Liver (tissue), 9 donors: ENCODE measurements around the gene DNM3. TPM values are rescaled to one million over a fixed set of nuclear protein-coding genes. Genes with fewer than 3 reads are reported as not detected.

ENCODE experiments used
- DNase-seq: peaks from one replicate; pipeline ENCODE4 v3.0.0-alpha.2; 2017; ENCODE audit warnings: low spot score
- H3K27ac ChIP-seq, 2 donors: one replicate each; pipeline ENCODE4 v1.7.0; 2013; ENCODE audit warnings: inconsistent platforms in 2 of 2, low read length in 2 of 2, control low read depth in 1 of 2, low read depth in 1 of 2, mild to moderate bottlenecking in 1 of 2
- H3K27me3 ChIP-seq, 4 donors: one replicate each; pipeline versions ENCODE4 v1.6.1 to v1.7.0; 2013; ENCODE audit warnings: low read length in 3 of 4, inconsistent platforms in 1 of 4, mild to moderate bottlenecking in 1 of 4, moderate library complexity in 1 of 4; ENCODE audit not compliant: control insufficient read depth in 4 of 4, insufficient read depth in 4 of 4
- H3K36me3 ChIP-seq, 4 donors: one replicate each; pipeline versions ENCODE4 v1.6.1 to v1.7.0; 2013; ENCODE audit warnings: low read length in 3 of 4, mild to moderate bottlenecking in 3 of 4, low read depth in 1 of 4, moderate library complexity in 1 of 4; ENCODE audit not compliant: control insufficient read depth in 4 of 4, insufficient read depth in 3 of 4
- H3K4me1 ChIP-seq, 4 donors: one replicate each; pipeline versions ENCODE4 v1.6.1 to v1.7.0; 2013; ENCODE audit warnings: low read length in 3 of 4, mild to moderate bottlenecking in 3 of 4, moderate library complexity in 1 of 4; ENCODE audit not compliant: control insufficient read depth in 4 of 4, insufficient read depth in 4 of 4
- H3K4me3 ChIP-seq, 3 donors: one replicate each; pipeline versions ENCODE4 v1.6.1 to v1.7.0; 2013; ENCODE audit warnings: low read length in 3 of 3, control low read depth in 1 of 3, low read depth in 1 of 3, mild to moderate bottlenecking in 1 of 3
- H3K9ac ChIP-seq, 2 donors: one replicate each; pipeline ENCODE4 v1.7.0; 2013; ENCODE audit warnings: low read length in 2 of 2, mild to moderate bottlenecking in 2 of 2, moderate library complexity in 2 of 2, control low read depth in 1 of 2, low read depth in 1 of 2
- H3K9me3 ChIP-seq, 4 donors: one replicate each; pipeline versions ENCODE4 v1.6.1 to v1.7.0; 2013; ENCODE audit warnings: low read length in 3 of 4; ENCODE audit not compliant: control insufficient read depth in 4 of 4
- EGR1 ChIP-seq, 2 donors: IDR thresholded peaks; 2 replicates each; pipeline ENCODE4 v1.6.1; 2016 to 2018; ENCODE audit warnings: antibody characterized with exemption in 2 of 2, low read depth in 2 of 2
- FOXA1 ChIP-seq: IDR thresholded peaks from 2 replicates; pipeline ENCODE4 v1.6.1; 2016; ENCODE audit warnings: antibody characterized with exemption
- FOXA2 ChIP-seq: IDR thresholded peaks from 2 replicates; pipeline ENCODE4 v1.6.1; 2016; ENCODE audit warnings: antibody characterized with exemption
- GABPA ChIP-seq, 2 donors: IDR thresholded peaks in 1 of 2; conservative IDR thresholded peaks in 1 of 2; 2 replicates each; pipeline ENCODE4 v1.6.1; 2016; ENCODE audit warnings: antibody characterized with exemption in 2 of 2, mild to moderate bottlenecking in 1 of 2, moderate library complexity in 1 of 2
- HNF4A ChIP-seq, 2 donors: conservative IDR thresholded peaks; 2 replicates each; pipeline ENCODE4 v1.6.1; 2016; ENCODE audit warnings: antibody characterized with exemption in 2 of 2, mild to moderate bottlenecking in 2 of 2
- HNF4G ChIP-seq: IDR thresholded peaks from 2 replicates; pipeline ENCODE4 v1.6.1; 2016; ENCODE audit warnings: antibody characterized with exemption
- JUND ChIP-seq, 2 donors: IDR thresholded peaks; 2 replicates each; pipeline ENCODE4 v1.6.1; 2016; ENCODE audit warnings: antibody characterized with exemption in 2 of 2
- NR2F2 ChIP-seq: IDR thresholded peaks from 2 replicates; pipeline ENCODE4 v1.6.1; 2016; ENCODE audit warnings: antibody characterized with exemption
- RAD21 ChIP-seq, 2 donors: IDR thresholded peaks; 2 replicates each; pipeline ENCODE4 v1.6.1; 2016; ENCODE audit warnings: antibody characterized with exemption in 2 of 2, mild to moderate bottlenecking in 2 of 2
- RXRA ChIP-seq, 2 donors: IDR thresholded peaks; 2 replicates each; pipeline ENCODE4 v1.6.1; 2017 to 2018; ENCODE audit warnings: antibody characterized with exemption in 2 of 2, mild to moderate bottlenecking in 1 of 2
- SP1 ChIP-seq: IDR thresholded peaks from 2 replicates; pipeline ENCODE4 v1.6.1; 2018; ENCODE audit warnings: antibody characterized with exemption, mild to moderate bottlenecking
- YY1 ChIP-seq: IDR thresholded peaks from 2 replicates; pipeline ENCODE4 v1.6.1; 2016; ENCODE audit warnings: antibody characterized with exemption, mild to moderate bottlenecking
- WGBS: extraction: QIAGEN DNeasy Blood & Tissue Kit; methylation state at CpG from one replicate; pipeline ENCODE4 v1.1.7; 2013; 5-methylcytosine and 5-hydroxymethylcytosine counted together
- polyA plus RNA-seq, 2 donors: library from polyadenylated mRNA; stranded (reverse) in 1 of 2; unstranded in 1 of 2; fragments of 200-250 nt in 1 of 2; fragments of >200 nt in 1 of 2; fragmentation: Nextera tagmentation in 1 of 2; extraction: Ambion mirVana in 1 of 2; gene quantifications; one replicate each; pipeline versions ENCODE4 v1.2.1 to v1.2.3, GENCODE V29; 2013 to 2015
- total RNA-seq, 2 donors: library from RNA; depleted of rRNA; stranded (reverse); fragments of >200 nt; gene quantifications; one replicate each; pipeline ENCODE4 v1.2.3, GENCODE V29; 2014
- TF ChIP-seq, protein P1 (sequence below): IDR thresholded peaks from 2 replicates; pipeline ENCODE4 v1.6.1; 2016; ENCODE audit warnings: antibody characterized with exemption, mild to moderate bottlenecking
- TF ChIP-seq, protein P2 (sequence below): IDR thresholded peaks from 2 replicates; pipeline ENCODE4 v1.6.1; 2016; ENCODE audit warnings: antibody characterized with exemption
- TF ChIP-seq, protein P3 (sequence below): IDR thresholded peaks from 2 replicates; pipeline ENCODE4 v1.6.1; 2016; ENCODE audit warnings: antibody characterized with exemption
- donor health status: healthy.
- donor health status: healthy.
- donor health status: healthy.
- donor health status: healthy.
- donor health status: healthy.

The DNM3 gene
- total and polyA plus RNA-seq, 4 donors, result 0.08 to 3.2 (median 1.0) TPM

DNA sequence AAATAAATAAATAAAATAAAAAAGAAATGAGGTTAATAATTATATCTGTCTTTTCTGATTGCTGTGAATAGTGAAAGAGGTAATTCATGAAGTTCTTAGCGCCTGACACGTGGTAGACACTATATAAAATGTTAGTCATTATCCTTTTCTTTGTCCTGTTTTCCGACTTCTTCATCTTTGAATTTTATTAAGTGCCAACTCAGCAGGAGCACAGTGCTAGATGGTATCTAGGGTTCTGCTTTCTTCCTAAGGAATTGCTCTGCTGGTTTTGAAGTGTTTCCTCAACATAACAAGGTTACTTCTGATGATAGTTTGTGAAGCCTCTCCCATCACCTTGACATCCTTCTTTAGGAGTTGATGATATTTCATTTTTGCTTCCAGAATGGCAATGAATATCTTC lies 227.0 kb downstream of the DNM3 start:
- TF ChIP-seq FOXA2 (no peak), JUND (IDR thresholded peaks at IDR 0.05) (no peak), HNF4G (no peak), NR2F2 (no peak), RXRA (IDR thresholded peaks at IDR 0.05) (no peak)
- TF ChIP-seq, protein P1, sequence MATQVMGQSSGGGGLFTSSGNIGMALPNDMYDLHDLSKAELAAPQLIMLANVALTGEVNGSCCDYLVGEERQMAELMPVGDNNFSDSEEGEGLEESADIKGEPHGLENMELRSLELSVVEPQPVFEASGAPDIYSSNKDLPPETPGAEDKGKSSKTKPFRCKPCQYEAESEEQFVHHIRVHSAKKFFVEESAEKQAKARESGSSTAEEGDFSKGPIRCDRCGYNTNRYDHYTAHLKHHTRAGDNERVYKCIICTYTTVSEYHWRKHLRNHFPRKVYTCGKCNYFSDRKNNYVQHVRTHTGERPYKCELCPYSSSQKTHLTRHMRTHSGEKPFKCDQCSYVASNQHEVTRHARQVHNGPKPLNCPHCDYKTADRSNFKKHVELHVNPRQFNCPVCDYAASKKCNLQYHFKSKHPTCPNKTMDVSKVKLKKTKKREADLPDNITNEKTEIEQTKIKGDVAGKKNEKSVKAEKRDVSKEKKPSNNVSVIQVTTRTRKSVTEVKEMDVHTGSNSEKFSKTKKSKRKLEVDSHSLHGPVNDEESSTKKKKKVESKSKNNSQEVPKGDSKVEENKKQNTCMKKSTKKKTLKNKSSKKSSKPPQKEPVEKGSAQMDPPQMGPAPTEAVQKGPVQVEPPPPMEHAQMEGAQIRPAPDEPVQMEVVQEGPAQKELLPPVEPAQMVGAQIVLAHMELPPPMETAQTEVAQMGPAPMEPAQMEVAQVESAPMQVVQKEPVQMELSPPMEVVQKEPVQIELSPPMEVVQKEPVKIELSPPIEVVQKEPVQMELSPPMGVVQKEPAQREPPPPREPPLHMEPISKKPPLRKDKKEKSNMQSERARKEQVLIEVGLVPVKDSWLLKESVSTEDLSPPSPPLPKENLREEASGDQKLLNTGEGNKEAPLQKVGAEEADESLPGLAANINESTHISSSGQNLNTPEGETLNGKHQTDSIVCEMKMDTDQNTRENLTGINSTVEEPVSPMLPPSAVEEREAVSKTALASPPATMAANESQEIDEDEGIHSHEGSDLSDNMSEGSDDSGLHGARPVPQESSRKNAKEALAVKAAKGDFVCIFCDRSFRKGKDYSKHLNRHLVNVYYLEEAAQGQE, result no peak
- DNase-seq, result no peak
- Histone ChIP-seq H3K27ac (no peak overlapping the region), H3K4me3 (no peak overlapping the region), H3K36me3 (no peaks in the 10 kb centered on the region), H3K4me1 (no peaks in the 10 kb centered on the region), H3K27me3 (no peaks in the 10 kb centered on the region), H3K9me3 (no peaks in the 10 kb centered on the region), H3K9ac (no peak overlapping the region)
- 89% methylated on average over 3 of the region's 3 CpGs for WGBS

DNA sequence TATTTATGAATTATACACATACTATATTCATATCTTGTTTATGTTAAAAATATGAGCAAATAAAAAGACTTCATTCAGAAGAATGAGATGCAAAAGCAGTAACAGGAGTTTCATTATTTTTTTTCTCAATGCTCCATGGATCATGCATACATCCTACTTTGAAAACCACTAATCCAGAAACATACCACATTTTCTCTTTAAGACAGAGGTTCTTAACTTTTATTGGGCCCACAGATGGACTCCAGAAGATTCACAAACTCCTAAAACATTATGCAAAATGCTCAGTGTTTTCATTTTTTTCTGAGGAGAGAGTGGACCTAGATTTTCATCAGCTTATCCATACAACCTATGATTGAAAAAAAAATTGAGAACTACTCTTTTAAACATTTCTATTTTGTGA lies 227.8 kb downstream of the DNM3 start:
- TF ChIP-seq JUND (IDR thresholded peaks at IDR 0.05) (no peak), SP1 (no peak), FOXA1 (no peak), YY1 (no peak), RAD21 (IDR thresholded peaks at IDR 0.05) (no peak), HNF4A (conservative IDR thresholded peaks at IDR 0.05) (no peak)
- no peak for DNase-seq
- Histone ChIP-seq H3K27ac (no peak overlapping the region), H3K9me3 (no peaks in the 10 kb centered on the region), H3K27me3 (no peaks in the 10 kb centered on the region), H3K4me3 (no peak overlapping the region), H3K36me3 (no peaks in the 10 kb centered on the region), H3K9ac (no peak overlapping the region), H3K4me1 (no peaks in the 10 kb centered on the region)

DNA sequence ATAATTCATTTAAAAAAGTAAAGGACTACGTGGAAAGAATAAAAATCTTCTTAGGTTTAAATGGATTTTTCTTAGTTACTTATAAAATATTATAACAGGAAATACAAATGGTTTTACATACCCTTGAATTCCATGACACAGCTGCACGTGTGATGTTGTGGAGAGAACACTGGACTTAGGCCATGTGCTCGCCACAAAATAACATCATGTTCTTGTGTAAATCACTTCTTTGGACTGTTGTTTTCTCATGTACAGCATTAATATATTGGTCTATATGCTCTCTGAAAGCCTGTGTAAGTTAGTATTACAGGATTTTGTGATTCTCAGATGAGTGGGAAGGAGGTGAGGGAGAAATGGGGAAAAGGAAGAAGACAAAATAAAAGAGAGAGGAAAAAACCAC lies 228.2 kb downstream of the DNM3 start:
- no peaks in the 10 kb centered on the region for H3K4me1 ChIP-seq
- H3K27ac ChIP-seq, result no peak overlapping the region
- TF ChIP-seq, protein P2, sequence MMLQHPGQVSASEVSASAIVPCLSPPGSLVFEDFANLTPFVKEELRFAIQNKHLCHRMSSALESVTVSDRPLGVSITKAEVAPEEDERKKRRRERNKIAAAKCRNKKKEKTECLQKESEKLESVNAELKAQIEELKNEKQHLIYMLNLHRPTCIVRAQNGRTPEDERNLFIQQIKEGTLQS, result no peak
- TF ChIP-seq RXRA (IDR thresholded peaks at IDR 0.05), result no peak
- TF ChIP-seq, protein P1, result no peak
- TF ChIP-seq HNF4A (conservative IDR thresholded peaks at IDR 0.05), result no peak
- no peak for TF ChIP-seq EGR1 (IDR thresholded peaks at IDR 0.05; ENCODE audit: low read depth in 2 of 2)
- no peak for TF ChIP-seq FOXA1
- no peak for TF ChIP-seq GABPA (IDR thresholded peaks at IDR 0.05 in 1 of 2, conservative IDR thresholded peaks at IDR 0.05 in 1 of 2)
- no peak for TF ChIP-seq HNF4G
- TF ChIP-seq, protein P3, sequence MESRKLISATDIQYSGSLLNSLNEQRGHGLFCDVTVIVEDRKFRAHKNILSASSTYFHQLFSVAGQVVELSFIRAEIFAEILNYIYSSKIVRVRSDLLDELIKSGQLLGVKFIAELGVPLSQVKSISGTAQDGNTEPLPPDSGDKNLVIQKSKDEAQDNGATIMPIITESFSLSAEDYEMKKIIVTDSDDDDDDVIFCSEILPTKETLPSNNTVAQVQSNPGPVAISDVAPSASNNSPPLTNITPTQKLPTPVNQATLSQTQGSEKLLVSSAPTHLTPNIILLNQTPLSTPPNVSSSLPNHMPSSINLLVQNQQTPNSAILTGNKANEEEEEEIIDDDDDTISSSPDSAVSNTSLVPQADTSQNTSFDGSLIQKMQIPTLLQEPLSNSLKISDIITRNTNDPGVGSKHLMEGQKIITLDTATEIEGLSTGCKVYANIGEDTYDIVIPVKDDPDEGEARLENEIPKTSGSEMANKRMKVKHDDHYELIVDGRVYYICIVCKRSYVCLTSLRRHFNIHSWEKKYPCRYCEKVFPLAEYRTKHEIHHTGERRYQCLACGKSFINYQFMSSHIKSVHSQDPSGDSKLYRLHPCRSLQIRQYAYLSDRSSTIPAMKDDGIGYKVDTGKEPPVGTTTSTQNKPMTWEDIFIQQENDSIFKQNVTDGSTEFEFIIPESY, result no peak
- TF ChIP-seq JUND (IDR thresholded peaks at IDR 0.05), result no peak
- no peak overlapping the region for H3K4me3 ChIP-seq
- no peak for DNase-seq
- no peak overlapping the region for H3K9ac ChIP-seq
- no peaks in the 10 kb centered on the region for H3K27me3 ChIP-seq
- H3K9me3 ChIP-seq, result no peaks in the 10 kb centered on the region
- 68% methylated on average over 3 of the region's 3 CpGs for WGBS
- H3K36me3 ChIP-seq, result no peaks in the 10 kb centered on the region
